COLO668 (cell line): ENCODE data around the gene HDAC8.

ENCODE experiments used
- DNase-seq: peaks from one replicate; lab custom pipeline; 2025; ENCODE audit not compliant: unreplicated experiment; lab: John Stamatoyannopoulos, UW

HDAC8 gene

DNA sequence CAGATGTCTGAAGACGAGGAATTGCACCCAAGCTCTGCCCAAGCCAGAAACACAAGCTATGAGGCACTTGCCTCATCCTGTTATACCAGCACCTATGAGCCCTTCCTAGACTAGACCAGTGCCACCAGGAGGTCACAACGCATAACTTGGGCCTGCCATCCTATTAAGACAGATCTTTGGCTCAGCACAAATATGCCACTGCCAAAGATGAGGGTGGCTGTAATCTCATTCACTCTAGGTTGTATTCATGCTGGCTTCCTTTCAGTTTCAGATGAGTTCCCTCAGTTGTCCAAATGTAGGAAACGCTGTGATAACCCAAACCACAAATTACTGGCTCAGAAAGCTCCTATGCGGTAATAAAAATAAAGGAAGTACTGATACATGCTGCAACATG, 190.4 kb downstream of the HDAC8 start:
- DNase-seq = no peak

DNA sequence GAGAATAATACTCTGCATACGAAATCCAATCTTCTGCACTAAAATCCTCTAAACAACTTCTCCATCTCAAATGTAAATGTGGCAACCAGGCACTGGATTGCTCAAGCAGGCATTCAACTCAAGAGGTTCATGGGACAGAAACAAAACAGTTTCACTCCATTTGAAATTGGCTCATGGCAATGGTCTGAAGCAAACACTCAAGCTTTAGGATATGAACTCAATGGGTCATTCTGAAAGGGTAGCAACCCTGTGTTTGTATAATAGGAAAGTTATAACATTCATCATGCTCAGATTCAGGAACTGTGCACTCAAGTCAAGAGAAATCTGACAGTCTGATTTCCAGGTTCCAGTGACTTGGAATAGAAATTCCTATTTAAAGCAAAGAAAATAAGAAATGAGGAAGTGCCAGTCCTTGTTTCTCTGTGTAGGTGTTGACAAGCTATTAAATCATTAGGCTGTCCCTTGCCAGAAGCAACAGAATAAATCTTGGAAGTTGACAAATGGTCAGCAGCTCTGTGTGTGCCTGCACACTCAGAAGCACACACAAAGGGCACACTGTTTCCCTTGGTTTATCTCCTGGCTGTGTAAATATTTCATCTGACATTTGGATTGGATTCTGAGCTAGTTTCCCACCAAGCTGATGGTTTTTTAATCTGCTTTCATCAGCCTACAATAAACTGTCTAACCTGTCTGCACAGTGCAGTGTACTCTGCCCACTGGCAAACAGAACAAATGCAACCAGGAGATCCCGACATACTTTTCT, 191.0 kb downstream of the HDAC8 start:
- no peak for DNase-seq

DNA sequence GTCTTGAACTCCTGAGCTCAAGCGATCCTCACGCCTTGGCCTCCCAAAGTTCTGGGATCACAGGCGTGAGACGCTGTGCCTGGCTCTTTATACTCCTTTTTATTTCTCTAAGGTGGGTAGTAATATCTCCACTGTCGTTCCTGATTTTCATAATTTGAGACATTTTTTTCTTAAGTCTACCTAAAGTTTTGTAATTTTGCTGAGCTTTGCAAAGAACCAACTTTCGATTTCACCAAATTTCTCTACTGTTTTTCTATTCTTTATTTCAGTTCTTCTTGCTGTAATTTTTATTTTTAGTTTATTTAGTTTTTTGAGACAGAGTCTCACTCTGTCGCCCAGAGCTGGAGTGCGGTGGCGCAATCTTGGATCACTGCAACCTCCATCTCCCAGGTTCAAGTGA, 196.5 kb downstream of the HDAC8 start:
- no peak for DNase-seq

DNA sequence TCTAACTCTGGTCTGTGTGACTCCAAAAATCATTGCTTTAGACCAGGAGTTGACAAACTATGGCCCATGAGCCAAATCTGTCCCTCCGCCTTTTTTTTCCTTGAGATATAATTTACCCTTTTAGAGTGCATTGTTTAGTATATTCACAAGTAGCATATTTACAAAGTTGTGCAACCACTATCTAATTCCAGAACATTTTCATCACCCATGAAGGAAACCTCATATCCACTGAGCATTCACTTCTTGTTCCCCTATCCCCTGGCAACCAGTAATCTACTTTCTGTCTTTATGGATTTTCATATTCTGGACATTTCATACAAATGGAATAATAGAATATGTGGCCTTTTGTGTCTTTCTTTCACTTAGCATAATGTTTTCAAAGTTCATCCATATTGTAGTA, 199.5 kb downstream of the HDAC8 start:
- DNase-seq = no peak

DNA sequence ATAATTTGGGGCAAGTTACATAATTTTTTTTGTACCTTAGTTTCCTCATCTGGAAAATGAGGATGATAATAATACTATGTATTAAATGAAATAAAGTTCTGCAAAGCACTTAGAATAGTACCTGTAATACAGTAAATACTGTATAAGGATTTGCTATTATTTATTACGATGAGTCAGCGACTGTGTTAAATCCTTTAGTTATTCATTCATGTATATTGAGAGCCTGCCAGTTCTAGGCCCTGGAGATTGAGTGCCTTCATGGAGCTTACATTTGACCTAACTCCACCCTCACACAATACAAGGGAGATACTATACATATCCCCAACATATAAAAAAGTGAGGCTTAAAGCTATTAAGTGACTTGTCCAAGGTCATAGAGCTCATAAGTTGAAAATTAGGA, 199.9 kb downstream of the HDAC8 start:
- DNase-seq = no peak

DNA sequence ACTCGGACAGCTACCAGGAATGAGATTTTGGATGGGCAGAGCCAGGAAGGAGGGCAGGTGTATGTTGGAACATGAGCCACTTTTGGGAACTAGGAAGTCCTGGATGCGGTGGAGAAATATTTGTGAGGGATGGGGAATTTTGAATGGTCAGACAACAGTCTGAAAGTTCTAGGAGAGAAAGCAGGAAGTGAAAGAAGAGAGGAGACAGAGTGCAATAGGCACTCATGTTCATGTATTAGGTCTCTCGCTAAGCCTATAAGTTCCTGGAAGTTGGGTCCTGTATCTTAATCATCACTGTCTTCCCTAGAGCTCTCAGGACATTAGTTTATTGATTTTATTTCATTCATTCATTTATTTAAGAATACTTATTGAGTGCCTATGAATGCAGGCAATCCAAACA, 201.2 kb downstream of the HDAC8 start:
- no peak for DNase-seq

DNA sequence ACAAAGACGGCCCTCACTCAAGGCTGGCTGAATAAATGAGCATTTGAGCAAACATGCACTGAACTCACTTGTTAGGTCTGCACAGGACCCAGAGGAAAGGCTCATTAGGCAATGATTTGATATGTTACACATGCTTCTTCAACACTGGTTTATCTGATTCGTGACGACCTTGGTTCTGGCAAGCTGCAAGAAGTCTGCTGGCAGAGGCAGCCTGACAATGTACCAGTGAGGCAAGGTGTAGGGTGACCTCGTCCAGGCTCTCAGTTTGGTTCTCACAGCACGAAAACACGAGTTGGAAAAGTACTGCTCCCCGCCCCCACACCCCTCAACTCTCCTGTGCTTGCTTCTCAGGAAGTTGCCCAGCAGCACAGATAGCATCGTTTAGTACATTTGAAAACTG, 203.8 kb downstream of the HDAC8 start:
- no peak for DNase-seq

DNA sequence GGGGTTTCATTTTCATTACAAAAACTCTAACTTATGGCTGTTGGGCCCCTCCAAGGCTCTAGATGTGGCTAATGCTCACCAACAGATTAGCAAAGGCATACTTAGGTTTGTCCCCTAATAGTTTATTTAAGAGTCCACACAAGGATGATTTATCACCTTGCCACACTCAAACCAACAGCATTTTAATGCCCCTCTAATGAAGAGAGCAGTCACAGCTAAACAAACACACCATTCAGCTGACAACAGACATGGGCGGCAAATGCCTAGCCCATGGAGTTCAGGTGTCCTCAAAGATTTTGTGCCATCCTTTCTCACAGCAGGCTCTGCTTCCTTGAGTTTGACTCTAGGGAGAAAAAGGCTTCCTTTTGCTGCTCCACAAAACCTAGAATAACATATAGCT, 205.1 kb downstream of the HDAC8 start:
- no peak for DNase-seq

DNA sequence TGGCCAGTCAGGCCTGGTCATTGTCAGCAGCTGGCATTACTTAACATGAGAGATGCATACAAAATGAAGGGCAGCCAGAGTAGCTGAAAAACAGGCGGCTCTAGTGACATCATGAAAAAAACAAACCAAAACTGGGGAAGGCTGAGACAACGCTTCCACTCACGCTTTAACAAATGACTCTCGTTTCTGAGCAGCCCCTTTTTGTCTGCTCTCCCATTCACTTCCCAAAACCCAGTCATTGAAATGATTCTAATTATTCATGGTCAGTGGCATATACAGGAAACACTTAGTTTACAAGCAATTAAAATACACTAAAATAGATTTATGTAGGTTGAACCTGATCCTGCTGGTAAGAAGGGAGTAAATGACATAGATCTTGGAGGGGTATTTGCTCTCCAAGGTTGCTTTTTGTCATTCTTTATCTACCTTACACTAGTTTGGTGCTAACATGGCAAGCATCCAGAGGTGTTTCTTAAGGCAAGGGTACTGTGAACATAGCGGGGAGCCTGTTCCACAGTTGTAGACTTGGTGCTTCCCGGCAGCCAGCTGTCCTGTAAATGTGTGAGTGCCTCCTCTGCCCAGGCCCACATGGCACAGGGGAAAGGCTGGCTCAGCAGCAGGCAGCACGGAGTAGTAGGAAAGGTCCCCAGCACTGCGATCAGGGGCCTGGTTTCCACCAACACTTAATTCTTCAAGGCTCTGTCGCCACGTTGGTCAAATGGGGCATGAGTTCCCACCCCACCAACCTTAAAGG, 205.8 kb downstream of the HDAC8 start:
- DNase-seq = no peak

DNA sequence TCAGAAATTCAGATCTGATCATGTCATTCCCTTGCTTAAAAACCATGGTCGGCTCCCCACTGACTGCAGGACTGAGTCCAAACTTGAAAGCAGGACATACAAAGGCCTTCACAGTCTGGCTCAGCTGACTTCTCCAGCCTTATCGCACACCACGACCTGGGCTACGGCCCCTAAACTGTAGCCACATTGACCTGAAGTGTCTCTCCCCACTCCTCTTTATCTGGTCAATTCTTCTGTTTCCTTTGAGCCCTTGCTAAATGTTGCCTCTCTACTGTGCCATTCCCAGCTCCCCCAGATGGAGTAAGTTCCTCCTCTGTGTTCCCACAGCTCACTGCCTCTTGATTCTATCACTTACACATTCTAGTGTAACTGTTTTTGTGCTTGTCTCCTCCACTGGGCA, 206.5 kb downstream of the HDAC8 start:
- DNase-seq = no peak

DNA sequence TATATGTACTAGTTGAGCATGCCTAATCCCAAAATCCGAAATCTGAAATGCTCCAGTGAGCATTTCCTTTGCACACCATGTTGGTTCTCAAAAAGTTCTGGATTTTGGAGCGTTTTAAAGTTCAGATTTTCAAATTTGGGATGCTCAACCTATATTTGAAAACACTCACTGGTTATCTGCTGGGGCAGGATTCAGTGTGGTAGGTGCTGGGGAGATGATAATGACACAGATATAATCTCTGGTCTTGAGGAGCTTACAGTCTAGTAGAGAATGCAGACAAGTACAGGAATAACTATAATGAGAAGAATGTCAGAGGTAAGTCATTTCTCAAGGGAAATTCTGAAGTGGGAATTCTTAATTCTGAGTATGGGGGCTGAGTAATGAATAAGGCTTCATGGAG, 207.5 kb downstream of the HDAC8 start:
- DNase-seq = no peak

DNA sequence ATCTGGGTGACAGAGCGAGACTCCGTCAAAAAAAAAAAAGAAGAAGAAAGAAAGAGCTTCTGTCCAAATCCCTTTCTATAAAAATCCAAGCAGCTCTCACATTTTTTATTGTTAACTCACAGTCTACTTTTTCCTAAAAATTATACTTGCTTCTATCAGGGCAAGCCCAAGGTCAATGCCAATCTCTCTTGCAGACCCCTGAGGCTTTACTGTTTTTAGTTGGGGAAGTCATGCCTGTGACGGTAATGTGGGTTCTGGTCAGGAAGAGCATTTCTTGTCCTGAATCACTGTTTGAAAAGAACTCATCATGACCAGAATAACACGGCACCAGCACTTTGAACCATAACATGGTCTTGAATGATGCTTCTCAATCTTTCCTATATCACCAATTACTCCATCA, 212.3 kb downstream of the HDAC8 start:
- no peak for DNase-seq

DNA sequence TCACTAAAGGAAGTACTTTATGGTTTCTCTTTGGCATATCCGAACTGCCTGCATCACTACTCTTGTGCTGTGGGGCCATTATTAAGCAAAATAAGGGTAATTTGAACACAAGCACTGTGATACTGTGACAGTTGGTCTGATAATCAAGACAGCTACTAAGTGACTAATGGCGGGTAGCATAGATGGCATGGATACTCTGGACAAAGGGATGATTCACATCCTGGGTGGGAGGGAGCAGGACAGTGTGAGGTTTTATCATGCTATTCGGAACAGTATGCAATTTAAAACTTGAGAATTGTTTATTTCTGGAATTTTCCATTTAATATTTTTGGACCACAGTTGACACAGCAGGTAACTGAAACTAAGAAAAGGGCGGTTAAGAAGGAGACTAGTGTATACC, 214.3 kb downstream of the HDAC8 start:
- DNase-seq = no peak

DNA sequence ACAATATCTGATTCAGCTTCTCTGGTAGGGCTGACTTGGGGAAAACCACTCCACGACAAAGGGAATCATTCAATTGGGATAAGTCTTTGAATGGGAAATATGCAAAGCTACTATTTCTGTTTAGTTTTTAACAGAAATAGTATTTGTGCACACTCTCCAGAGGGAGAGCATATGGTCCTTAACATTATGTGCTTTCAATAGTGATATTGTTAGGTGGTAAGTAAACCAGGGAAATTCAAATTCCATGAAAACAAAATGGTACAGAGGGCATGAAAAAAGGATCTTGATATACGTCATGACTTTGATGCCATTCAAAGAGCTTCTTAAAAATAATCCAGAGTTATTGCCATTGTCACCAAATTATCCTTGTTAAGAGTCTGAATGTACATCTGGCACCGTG, 219.9 kb downstream of the HDAC8 start:
- DNase-seq = no peak

DNA sequence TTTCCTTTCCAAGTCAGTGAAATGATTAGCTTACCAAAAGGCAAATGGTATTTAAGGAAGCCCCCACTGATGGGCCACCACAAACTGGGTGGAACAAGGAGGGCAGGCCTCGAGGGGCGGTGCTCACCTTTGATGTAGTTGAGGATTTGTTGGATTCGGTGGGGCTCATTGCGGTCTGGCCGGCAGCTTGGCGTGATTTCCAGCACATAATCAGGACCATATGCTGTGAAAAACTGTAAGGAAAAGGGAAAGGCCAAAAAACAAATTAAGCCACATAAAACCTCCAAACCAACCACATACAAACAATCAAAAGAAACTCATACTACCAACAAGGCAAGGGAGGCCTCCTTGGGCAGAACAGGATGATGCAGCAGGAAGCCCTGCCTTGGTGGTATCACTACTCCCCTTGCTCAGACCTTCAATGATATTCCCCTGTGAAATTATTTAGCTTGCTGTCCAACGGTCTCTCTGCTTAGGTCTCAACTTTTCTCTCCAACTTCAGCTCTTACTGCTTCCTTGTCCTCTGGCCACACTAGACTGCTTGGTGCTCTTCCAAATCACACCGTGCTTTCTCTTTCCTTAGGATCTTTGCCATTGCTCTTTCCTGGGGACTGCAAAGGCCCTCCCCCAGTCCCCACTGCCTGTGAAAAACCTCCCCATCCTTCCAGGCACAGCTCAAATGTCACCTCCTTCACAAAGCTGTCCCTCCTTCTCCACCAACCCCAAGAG, 220.9 kb downstream of the HDAC8 start:
- no peak for DNase-seq

DNA sequence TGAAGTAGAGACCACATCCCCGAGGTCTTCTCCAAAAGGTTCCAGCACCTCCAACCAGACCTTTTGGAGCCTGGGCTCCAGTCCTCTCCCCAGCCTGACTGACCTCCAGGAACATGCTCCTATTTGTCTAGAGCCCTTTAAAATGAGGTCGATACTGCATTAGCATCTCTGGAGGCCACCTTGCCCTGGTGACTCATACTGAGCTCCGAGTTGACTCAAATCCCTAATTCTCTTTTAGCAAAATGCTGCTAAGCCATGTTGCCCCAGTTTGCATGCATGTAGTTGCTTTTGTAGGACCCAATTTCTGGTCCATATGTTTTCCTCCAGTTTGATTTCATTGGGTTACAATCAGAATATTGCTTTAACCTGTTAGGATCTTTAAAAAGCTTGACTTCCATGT, 223.5 kb downstream of the HDAC8 start:
- no peak for DNase-seq

DNA sequence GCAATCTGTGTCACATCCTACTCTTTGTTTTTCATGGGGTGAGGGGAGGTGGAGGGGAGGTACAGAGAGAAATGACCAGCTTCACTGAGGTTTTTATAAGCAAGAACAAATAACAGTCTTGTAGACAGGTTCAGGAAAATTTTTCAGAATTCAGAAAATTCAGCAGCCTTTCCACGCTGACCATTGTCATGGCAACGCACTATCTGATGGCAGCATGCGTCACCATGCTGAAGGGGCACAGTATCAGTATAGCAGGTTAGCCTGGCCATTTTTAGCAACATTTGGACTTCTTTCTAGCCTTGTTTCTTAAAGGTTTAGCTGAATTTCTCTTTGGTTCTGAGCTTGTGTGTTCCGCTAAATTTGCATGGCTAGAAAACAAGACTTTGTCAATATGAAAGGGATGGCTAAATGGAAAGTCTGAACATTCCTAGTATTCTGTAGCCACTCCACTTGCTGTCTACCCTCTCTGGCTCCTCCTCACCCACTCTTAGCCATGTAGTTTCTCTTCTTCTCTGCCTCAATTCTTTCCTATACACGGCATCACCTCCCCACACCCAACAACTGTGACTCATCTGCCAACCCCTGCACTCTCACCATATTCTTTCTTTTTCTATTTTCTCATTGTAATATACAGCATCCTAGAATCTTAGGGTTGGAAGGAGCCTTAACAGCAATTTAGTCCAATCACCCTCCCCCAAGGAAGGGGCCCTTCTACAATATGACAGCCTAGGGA, 224.2 kb downstream of the HDAC8 start:
- DNase-seq = no peak

DNA sequence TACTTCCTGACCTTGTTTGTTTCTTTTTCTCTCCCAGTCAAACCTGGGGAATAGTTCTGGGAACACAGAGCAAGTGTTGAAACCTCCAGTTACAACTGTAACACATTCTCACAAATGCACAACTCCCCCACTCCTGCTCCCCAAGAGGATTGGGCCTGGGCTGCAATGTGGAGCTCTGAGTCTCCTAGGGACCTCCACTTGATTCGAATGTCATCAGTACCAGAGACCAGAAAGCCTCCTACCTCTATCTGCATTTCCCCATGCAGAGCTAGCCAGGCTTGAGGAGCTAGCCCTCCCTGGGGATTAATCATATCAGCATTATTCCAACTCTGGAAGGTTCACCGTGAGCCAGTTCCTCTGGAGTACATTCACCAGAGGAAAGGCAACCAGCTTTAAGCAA, 225.3 kb downstream of the HDAC8 start:
- DNase-seq = no peak

DNA sequence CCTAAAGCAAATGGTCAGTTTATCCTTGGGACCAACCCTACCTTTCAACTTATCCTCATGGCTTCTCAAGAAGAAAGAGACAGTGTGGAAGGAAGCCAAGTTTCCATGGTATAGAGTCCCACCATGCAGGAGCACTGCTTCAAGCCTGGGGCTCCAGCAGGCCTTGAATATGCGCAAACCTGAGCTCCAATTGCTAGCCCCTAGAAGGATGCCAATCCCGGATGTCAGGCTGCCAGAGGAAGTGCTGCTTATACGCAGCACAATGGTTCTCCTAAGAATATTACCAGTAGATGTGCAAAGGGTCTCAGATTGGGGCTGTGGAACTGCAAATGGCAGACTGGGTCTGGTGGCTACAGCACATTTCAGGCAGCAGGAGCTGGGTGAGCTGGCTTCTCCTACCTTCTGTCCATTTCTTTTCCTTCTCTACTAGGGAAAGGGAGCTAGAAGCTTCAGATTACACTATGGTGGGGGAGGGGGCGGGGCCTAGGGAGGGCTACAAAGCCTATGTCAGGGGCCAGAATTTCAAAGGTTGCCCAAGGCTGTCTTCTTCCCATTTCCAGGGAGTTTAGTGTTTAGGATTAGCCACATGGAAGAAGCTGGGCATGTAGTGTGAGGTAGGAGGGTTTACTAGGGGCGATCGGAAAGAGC, 226.2 kb downstream of the HDAC8 start:
- DNase-seq = no peak

DNA sequence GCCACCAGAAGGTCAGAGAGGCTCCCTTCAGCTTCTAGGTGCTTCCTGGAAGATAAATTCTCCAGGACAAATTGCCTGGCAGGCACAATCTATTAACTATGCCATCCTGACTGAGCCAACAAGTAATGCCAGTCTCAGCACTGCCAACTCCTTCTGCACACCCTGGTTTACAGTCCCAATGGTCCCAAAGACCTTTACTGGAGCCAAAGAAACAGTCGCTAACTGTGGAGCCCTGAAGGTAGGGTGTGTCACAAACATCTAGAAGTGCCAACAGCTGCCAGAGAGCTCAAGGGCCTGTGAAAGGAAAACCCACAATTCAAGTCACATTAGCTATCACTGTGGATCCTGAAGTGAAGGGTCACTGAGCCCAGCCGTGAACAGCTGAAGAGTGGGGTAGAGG, 232.0 kb downstream of the HDAC8 start:
- no peak for DNase-seq

DNA sequence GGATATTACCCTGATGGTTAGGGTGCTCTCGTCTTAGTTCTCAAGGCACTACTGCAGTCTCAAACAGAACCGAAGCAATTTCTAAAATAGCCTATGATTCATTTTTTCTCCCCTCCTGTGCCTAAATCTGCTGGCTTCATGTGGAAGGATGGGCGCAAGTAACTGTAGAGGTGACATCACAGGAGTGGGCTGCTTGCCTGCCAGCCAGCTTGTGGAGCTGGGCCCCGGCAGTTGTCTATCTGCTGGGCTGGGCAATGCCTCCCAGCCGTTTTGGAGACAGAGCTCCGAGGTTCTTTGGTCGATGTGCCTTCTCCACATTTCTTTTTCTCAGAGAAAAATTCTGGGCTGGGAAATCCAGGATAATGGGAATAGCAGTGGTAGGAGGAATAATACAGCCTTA, 232.6 kb downstream of the HDAC8 start:
- DNase-seq = no peak
